ENCODE data around the gene HAVCR1.
"Not testable (repeated sequence)": the region's sequence is repeated elsewhere in the genome, so short reads cannot be mapped to it uniquely, and the experiment has no call there.

Gene HAVCR1

GRCh38 chr5:157034106-157035072, 24.5 kb downstream of the HAVCR1 start:
- Mint-ChIP-seq H3K36me3 (peaks cover 40% of the 10 kb centered on the region), H3K4me1 (peaks cover 50% of the 10 kb centered on the region)
- not testable (repeated sequence) for H3K9me3 Mint-ChIP-seq, H3K27ac Mint-ChIP-seq, H3K4me3 Mint-ChIP-seq, DNase-seq, H3K27me3 Mint-ChIP-seq
- CTCF ChIA-PET: interaction anchor here (0.6 kb wide), 1 partner anchor 30 kb away, joined by 3 read pairs; no protein-coding TSS in a partner anchor

GRCh38 chr5:157033071-157033583, 25.8 kb downstream of the HAVCR1 start:
- no peak for DNase-seq
- Mint-ChIP-seq H3K27me3 (no peaks in the 10 kb centered on the region), H3K4me3 (no peak overlapping the region), H3K36me3 (peaks cover 45% of the 10 kb centered on the region), H3K9me3 (no peaks in the 10 kb centered on the region), H3K4me1 (peaks cover 54% of the 10 kb centered on the region), H3K27ac (no peak overlapping the region)
- CTCF ChIA-PET: no interaction called here

- H3K9me3 Mint-ChIP-seq: no peaks in the 10 kb centered on the region
- CTCF ChIA-PET: interaction anchor here (0.7 to 2.6 kb wide), 2 partner anchors 19 to 101 kb away, joined by 3 to 8 read pairs; no protein-coding TSS in a partner anchor
- no peaks in the 10 kb centered on the region for H3K27me3 Mint-ChIP-seq
- H3K4me1 Mint-ChIP-seq: peaks cover 61% of the 10 kb centered on the region
- DNase-seq: no peak
- H3K36me3 Mint-ChIP-seq: peaks cover 37% of the 10 kb centered on the region
- no peak overlapping the region for H3K27ac Mint-ChIP-seq
- H3K4me3 Mint-ChIP-seq: no peak overlapping the region
These were observed 28.2 kb downstream of the HAVCR1 start for GRCh38 chr5:157030692-157031091.

GRCh38 chr5:157029457-157029856, 29.5 kb downstream of the HAVCR1 start:
- no peak overlapping the region for H3K4me3 Mint-ChIP-seq
- DNase-seq: no peak
- peaks cover 38% of the 10 kb centered on the region for H3K36me3 Mint-ChIP-seq
- peaks cover 74% of the 10 kb centered on the region for H3K4me1 Mint-ChIP-seq
- peak overlapping the region; percentile 38 for H3K27ac Mint-ChIP-seq
- peaks cover 2% of the 10 kb centered on the region for H3K9me3 Mint-ChIP-seq
- no peaks in the 10 kb centered on the region for H3K27me3 Mint-ChIP-seq
- CTCF ChIA-PET: interaction anchor here (0.6 to 2.6 kb wide), 3 partner anchors 16 to 102 kb away, joined by 3 to 8 read pairs (median 4); no protein-coding TSS in a partner anchor

- H3K4me3 Mint-ChIP-seq: not testable (repeated sequence)
- peaks cover 82% of the 10 kb centered on the region for H3K4me1 Mint-ChIP-seq
- CTCF ChIA-PET: interaction anchor here (0.7 to 4.2 kb wide), 11 partner anchors 22 to 212 kb away, joined by 3 to 23 read pairs (median 4); no protein-coding TSS in a partner anchor
These were observed 31.3 kb downstream of the HAVCR1 start for GRCh38 chr5:157027663-157028062.

GRCh38 chr5:157026789-157027424, 32.0 kb downstream of the HAVCR1 start:
- H3K4me3 Mint-ChIP-seq: no peak overlapping the region

More at GRCh38 chr5:157027663-157028062, 31.3 kb downstream of the HAVCR1 start:
- peak; percentile 22 for DNase-seq
- Mint-ChIP-seq H3K27ac (peak overlapping the region; percentile 81), H3K36me3 (peaks cover 33% of the 10 kb centered on the region)
- H3K27me3 Mint-ChIP-seq, H3K9me3 Mint-ChIP-seq: not testable (repeated sequence)

GRCh38 chr5:157025093-157025698, 33.7 kb downstream of the HAVCR1 start:
- H3K9me3 Mint-ChIP-seq: peaks cover 7% of the 10 kb centered on the region
- no peaks in the 10 kb centered on the region for H3K27me3 Mint-ChIP-seq
- peak; percentile 86 for DNase-seq
- CTCF ChIA-PET: interaction anchor here (0.6 to 4.2 kb wide), 17 partner anchors 12 to 295 kb away, joined by 3 to 36 read pairs (median 4); partner anchors contain the start of gene HAVCR2
- peaks cover 85% of the 10 kb centered on the region for H3K4me1 Mint-ChIP-seq
- H3K36me3 Mint-ChIP-seq: peaks cover 27% of the 10 kb centered on the region
- peak overlapping the region; percentile 88 for H3K27ac Mint-ChIP-seq
- H3K4me3 Mint-ChIP-seq: peak overlapping the region; percentile 0

More at GRCh38 chr5:157026789-157027424, 32.0 kb downstream of the HAVCR1 start:
- CTCF ChIA-PET: interaction anchor here (0.6 to 4.2 kb wide), 18 partner anchors 11 to 211 kb away, joined by 3 to 36 read pairs (median 4); no protein-coding TSS in a partner anchor
- DNase-seq: no peak
- peaks cover 7% of the 10 kb centered on the region for H3K9me3 Mint-ChIP-seq
- H3K27ac Mint-ChIP-seq: peak overlapping the region; percentile 81
- peaks cover 36% of the 10 kb centered on the region for H3K36me3 Mint-ChIP-seq
- peaks cover 90% of the 10 kb centered on the region for H3K4me1 Mint-ChIP-seq
- H3K27me3 Mint-ChIP-seq: no peaks in the 10 kb centered on the region

- CTCF ChIA-PET: interaction anchor here (0.6 to 4.2 kb wide), 17 partner anchors 13 to 295 kb away, joined by 3 to 36 read pairs (median 4); partner anchors contain the start of gene HAVCR2
- Mint-ChIP-seq H3K27me3 (no peaks in the 10 kb centered on the region), H3K4me1 (peaks cover 77% of the 10 kb centered on the region), H3K9me3 (peaks cover 11% of the 10 kb centered on the region), H3K4me3 (no peak overlapping the region), H3K36me3 (peaks cover 27% of the 10 kb centered on the region), H3K27ac (peak overlapping the region; percentile 88)
- DNase-seq: no peak
These were observed 34.5 kb downstream of the HAVCR1 start for GRCh38 chr5:157024208-157024959.

GRCh38 chr5:157022024-157022423, 36.9 kb downstream of the HAVCR1 start:
- peaks cover 25% of the 10 kb centered on the region for H3K9me3 Mint-ChIP-seq
- H3K36me3 Mint-ChIP-seq: peaks cover 26% of the 10 kb centered on the region
- H3K4me3 Mint-ChIP-seq: no peak overlapping the region
- CTCF ChIA-PET: no interaction called here
- DNase-seq: no peak
- H3K27me3 Mint-ChIP-seq: no peaks in the 10 kb centered on the region
- H3K4me1 Mint-ChIP-seq: peaks cover 56% of the 10 kb centered on the region
- H3K27ac Mint-ChIP-seq: peak overlapping the region; percentile 33

GRCh38 chr5:157020511-157021222, 38.2 kb downstream of the HAVCR1 start:
- Mint-ChIP-seq H3K36me3 (peaks cover 30% of the 10 kb centered on the region), H3K9me3 (peaks cover 27% of the 10 kb centered on the region), H3K4me1 (peaks cover 43% of the 10 kb centered on the region), H3K4me3 (no peak overlapping the region), H3K27me3 (no peaks in the 10 kb centered on the region), H3K27ac (no peak overlapping the region)
- CTCF ChIA-PET: interaction anchor here (1.0 kb wide), 1 partner anchor 49 kb away, joined by 3 read pairs; no protein-coding TSS in a partner anchor
- DNase-seq: no peak

GRCh38 chr5:157020002-157020401, 38.9 kb downstream of the HAVCR1 start:
- Mint-ChIP-seq H3K27ac (no peak overlapping the region), H3K4me3 (no peak overlapping the region), H3K27me3 (no peaks in the 10 kb centered on the region), H3K9me3 (peaks cover 27% of the 10 kb centered on the region), H3K4me1 (peaks cover 36% of the 10 kb centered on the region), H3K36me3 (peaks cover 26% of the 10 kb centered on the region)
- no peak for DNase-seq
- CTCF ChIA-PET: interaction anchor here (0.7 kb wide), 1 partner anchor 84 kb away, joined by 3 read pairs; no protein-coding TSS in a partner anchor

- H3K27ac Mint-ChIP-seq, CTCF ChIA-PET, H3K4me3 Mint-ChIP-seq, H3K4me1 Mint-ChIP-seq, DNase-seq, H3K27me3 Mint-ChIP-seq: not testable (repeated sequence)
- Mint-ChIP-seq H3K9me3 (peaks cover 36% of the 10 kb centered on the region), H3K36me3 (peaks cover 17% of the 10 kb centered on the region)
These were observed 44.8 kb downstream of the HAVCR1 start for GRCh38 chr5:157014143-157014542.

Data from activated naive CD4-positive, alpha-beta T cell treated with anti-CD3 and anti-CD28 coated beads, Interleukin-2, amount 10 ng/mL, durations not matched to agents 7 days and 5 days (primary cell).